ENCODE results near the gene PTCHD1.

The PTCHD1 gene

GRCh38 chrX:23389196-23389792 is 54.6 kb downstream of the PTCHD1 start:
- Histone ChIP-seq H2BK5ac (ENCODE audit: low read length) (no peak overlapping the region), H3K18ac (ENCODE audit: low read length) (no peak overlapping the region), H3K36me3 (replicated peaks in 1 of 2; ENCODE audit: control insufficient read depth in 2 of 2, insufficient read depth in 2 of 2, low read length in 2 of 2) (no peaks in the 10 kb centered on the region), H3K27ac (replicated peaks; ENCODE audit: low read length) (no peak overlapping the region), H3K14ac (ENCODE audit: low read length) (no peak overlapping the region), H3K4ac (ENCODE audit: low read length) (no peak overlapping the region), H3K23ac (ENCODE audit: low read depth, low read length, poor library complexity) (no peak overlapping the region), H2BK15ac (ENCODE audit: low read length) (no peak overlapping the region), H3K9me3 (replicated peaks in 1 of 2; ENCODE audit: control insufficient read depth in 2 of 2, insufficient read depth in 1 of 2, low read depth in 1 of 2, low read length in 2 of 2) (no peaks in the 10 kb centered on the region), H4K8ac (ENCODE audit: low read depth, low read length) (no peak overlapping the region), H3K4me2 (ENCODE audit: insufficient read depth, low read length, poor library complexity, severe bottlenecking) (no peak overlapping the region), H2AFZ (ENCODE audit: low read length) (no peak overlapping the region), H4K91ac (ENCODE audit: low read depth, low read length, poor library complexity) (no peak overlapping the region), H3K79me1 (ENCODE audit: low read depth, low read length) (no peaks in the 10 kb centered on the region), H2BK120ac (ENCODE audit: low read depth, low read length) (no peak overlapping the region), H3K9ac (ENCODE audit: low read depth, low read length, poor library complexity) (no peak overlapping the region), H2AK5ac (ENCODE audit: low read depth, low read length) (no peak overlapping the region), H3K27me3 (ENCODE audit: control insufficient read depth in 3 of 3, insufficient read depth in 3 of 3, low read depth in 1 of 3, low read length in 3 of 3) (no peaks in the 10 kb centered on the region), H3K4me3 (ENCODE audit: low read length in 2 of 2) (no peak overlapping the region), H3K4me1 (ENCODE audit: control insufficient read depth in 2 of 2, insufficient read depth in 1 of 2, low read depth in 1 of 2, low read length in 2 of 2) (no peaks in the 10 kb centered on the region), H2BK12ac (ENCODE audit: low read length) (no peak overlapping the region)
- WGBS, 2 donors (ENCODE audit: extremely low coverage in 2 of 2, insufficient read length in 2 of 2, insufficient replicate concordance in 1 of 2): no CpG with 5 or more reads among the region's 8 CpGs
- DNase-seq (ENCODE audit: low spot score): no peak

GRCh38 chrX:23390979-23391378 is 56.3 kb downstream of the PTCHD1 start:
- Histone ChIP-seq H3K36me3 (replicated peaks in 1 of 2; ENCODE audit: control insufficient read depth in 2 of 2, insufficient read depth in 2 of 2, low read length in 2 of 2) (no peaks in the 10 kb centered on the region), H3K14ac (ENCODE audit: low read length) (no peak overlapping the region), H2BK15ac (ENCODE audit: low read length) (no peak overlapping the region), H2AK5ac (ENCODE audit: low read depth, low read length) (no peak overlapping the region), H2AFZ (ENCODE audit: low read length) (no peak overlapping the region), H3K9me3 (replicated peaks in 1 of 2; ENCODE audit: control insufficient read depth in 2 of 2, insufficient read depth in 1 of 2, low read depth in 1 of 2, low read length in 2 of 2) (no peaks in the 10 kb centered on the region), H3K9ac (ENCODE audit: low read depth, low read length, poor library complexity) (no peak overlapping the region), H3K4me1 (ENCODE audit: control insufficient read depth in 2 of 2, insufficient read depth in 1 of 2, low read depth in 1 of 2, low read length in 2 of 2) (no peaks in the 10 kb centered on the region), H3K27me3 (ENCODE audit: control insufficient read depth in 3 of 3, insufficient read depth in 3 of 3, low read depth in 1 of 3, low read length in 3 of 3) (no peaks in the 10 kb centered on the region), H3K18ac (ENCODE audit: low read length) (no peak overlapping the region), H3K4ac (ENCODE audit: low read length) (no peak overlapping the region), H2BK5ac (ENCODE audit: low read length) (no peak overlapping the region), H3K79me1 (ENCODE audit: low read depth, low read length) (no peaks in the 10 kb centered on the region), H4K91ac (ENCODE audit: low read depth, low read length, poor library complexity) (no peak overlapping the region), H3K4me2 (ENCODE audit: insufficient read depth, low read length, poor library complexity, severe bottlenecking) (no peak overlapping the region), H4K8ac (ENCODE audit: low read depth, low read length) (no peak overlapping the region), H3K4me3 (ENCODE audit: low read length in 2 of 2) (no peak overlapping the region), H2BK12ac (ENCODE audit: low read length) (no peak overlapping the region), H2BK120ac (ENCODE audit: low read depth, low read length) (no peak overlapping the region), H3K27ac (replicated peaks; ENCODE audit: low read length) (no peak overlapping the region), H3K23ac (ENCODE audit: low read depth, low read length, poor library complexity) (no peak overlapping the region)
- no peak for DNase-seq (ENCODE audit: low spot score)
- no CpG with 5 or more reads among the region's 11 CpGs for WGBS, 2 donors (ENCODE audit: extremely low coverage in 2 of 2, insufficient read length in 2 of 2, insufficient replicate concordance in 1 of 2)

- Histone ChIP-seq H2AK5ac (ENCODE audit: low read depth, low read length) (no peak overlapping the region), H3K4me1 (ENCODE audit: control insufficient read depth in 2 of 2, insufficient read depth in 1 of 2, low read depth in 1 of 2, low read length in 2 of 2) (no peaks in the 10 kb centered on the region), H3K4me3 (ENCODE audit: low read length in 2 of 2) (no peak overlapping the region), H3K4ac (ENCODE audit: low read length) (no peak overlapping the region), H4K91ac (ENCODE audit: low read depth, low read length, poor library complexity) (no peak overlapping the region), H3K14ac (ENCODE audit: low read length) (no peak overlapping the region), H2BK12ac (ENCODE audit: low read length) (no peak overlapping the region), H3K36me3 (replicated peaks in 1 of 2; ENCODE audit: control insufficient read depth in 2 of 2, insufficient read depth in 2 of 2, low read length in 2 of 2) (no peaks in the 10 kb centered on the region), H3K4me2 (ENCODE audit: insufficient read depth, low read length, poor library complexity, severe bottlenecking) (no peak overlapping the region), H2BK120ac (ENCODE audit: low read depth, low read length) (no peak overlapping the region), H2BK15ac (ENCODE audit: low read length) (no peak overlapping the region), H3K79me1 (ENCODE audit: low read depth, low read length) (no peaks in the 10 kb centered on the region), H3K27me3 (ENCODE audit: control insufficient read depth in 3 of 3, insufficient read depth in 3 of 3, low read depth in 1 of 3, low read length in 3 of 3) (no peaks in the 10 kb centered on the region), H3K23ac (ENCODE audit: low read depth, low read length, poor library complexity) (no peak overlapping the region), H2BK5ac (ENCODE audit: low read length) (no peak overlapping the region), H3K9ac (ENCODE audit: low read depth, low read length, poor library complexity) (no peak overlapping the region), H3K18ac (ENCODE audit: low read length) (no peak overlapping the region), H4K8ac (ENCODE audit: low read depth, low read length) (no peak overlapping the region), H3K27ac (replicated peaks; ENCODE audit: low read length) (no peak overlapping the region), H3K9me3 (replicated peaks in 1 of 2; ENCODE audit: control insufficient read depth in 2 of 2, insufficient read depth in 1 of 2, low read depth in 1 of 2, low read length in 2 of 2) (no peaks in the 10 kb centered on the region), H2AFZ (ENCODE audit: low read length) (no peak overlapping the region)
- DNase-seq (ENCODE audit: low spot score): no peak
- no CpG with 5 or more reads among the region's 5 CpGs for WGBS, 2 donors (ENCODE audit: extremely low coverage in 2 of 2, insufficient read length in 2 of 2, insufficient replicate concordance in 1 of 2)
Observed at GRCh38 chrX:23392195-23392594, 57.5 kb downstream of the PTCHD1 start.

DNA sequence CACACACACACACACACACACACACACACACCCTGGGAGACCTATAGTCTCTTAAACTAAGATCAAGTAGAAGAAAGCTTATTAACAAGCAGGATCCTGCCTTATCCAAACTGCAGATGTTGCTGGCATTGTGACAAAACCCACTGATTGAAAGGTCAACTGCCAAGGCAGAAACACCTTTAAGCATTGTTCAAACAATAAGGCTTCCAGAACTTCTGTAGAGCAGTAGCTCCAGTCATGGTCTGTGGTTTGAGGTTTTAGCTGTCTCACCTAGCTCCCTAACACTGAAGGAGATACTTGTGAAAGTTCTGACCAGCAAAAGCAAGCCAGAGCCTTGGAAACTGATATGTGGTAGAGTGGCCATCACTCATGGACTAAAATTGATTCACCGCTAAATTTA is 59.8 kb downstream of the PTCHD1 start:
- no peak overlapping the region for H2AK5ac ChIP-seq (ENCODE audit: low read depth, low read length)
- H3K27me3 ChIP-seq (ENCODE audit: control insufficient read depth in 3 of 3, insufficient read depth in 3 of 3, low read depth in 1 of 3, low read length in 3 of 3): no peaks in the 10 kb centered on the region
- H4K8ac ChIP-seq (ENCODE audit: low read depth, low read length): no peak overlapping the region
- H4K91ac ChIP-seq (ENCODE audit: low read depth, low read length, poor library complexity): no peak overlapping the region
- H2AFZ ChIP-seq (ENCODE audit: low read length): no peak overlapping the region
- no peak overlapping the region for H3K27ac ChIP-seq (replicated peaks; ENCODE audit: low read length)
- no peak overlapping the region for H3K4me2 ChIP-seq (ENCODE audit: insufficient read depth, low read length, poor library complexity, severe bottlenecking)
- no peak overlapping the region for H2BK5ac ChIP-seq (ENCODE audit: low read length)
- no peak overlapping the region for H3K18ac ChIP-seq (ENCODE audit: low read length)
- DNase-seq (ENCODE audit: low spot score): no peak
- no peak overlapping the region for H2BK12ac ChIP-seq (ENCODE audit: low read length)
- no peak overlapping the region for H3K14ac ChIP-seq (ENCODE audit: low read length)
- H3K9ac ChIP-seq (ENCODE audit: low read depth, low read length, poor library complexity): no peak overlapping the region
- H3K79me1 ChIP-seq (ENCODE audit: low read depth, low read length): no peaks in the 10 kb centered on the region
- H3K4me1 ChIP-seq (ENCODE audit: control insufficient read depth in 2 of 2, insufficient read depth in 1 of 2, low read depth in 1 of 2, low read length in 2 of 2): no peaks in the 10 kb centered on the region
- H3K4ac ChIP-seq (ENCODE audit: low read length): no peak overlapping the region
- H2BK120ac ChIP-seq (ENCODE audit: low read depth, low read length): no peak overlapping the region
- no peaks in the 10 kb centered on the region for H3K9me3 ChIP-seq (replicated peaks in 1 of 2; ENCODE audit: control insufficient read depth in 2 of 2, insufficient read depth in 1 of 2, low read depth in 1 of 2, low read length in 2 of 2)
- WGBS, 2 donors (ENCODE audit: extremely low coverage in 2 of 2, insufficient read length in 2 of 2, insufficient replicate concordance in 1 of 2): no CpG with 5 or more reads among the region's 1 CpG
- no peak overlapping the region for H3K4me3 ChIP-seq (ENCODE audit: low read length in 2 of 2)
- H2BK15ac ChIP-seq (ENCODE audit: low read length): no peak overlapping the region
- H3K23ac ChIP-seq (ENCODE audit: low read depth, low read length, poor library complexity): no peak overlapping the region
- H3K36me3 ChIP-seq (replicated peaks in 1 of 2; ENCODE audit: control insufficient read depth in 2 of 2, insufficient read depth in 2 of 2, low read length in 2 of 2): no peaks in the 10 kb centered on the region

Data from neuronal stem cell (in vitro differentiated cells).